HCT116 (cell line): ENCODE results near the gene MTUS2. TPM values are rescaled to one million over a fixed set of nuclear protein-coding genes. Genes with fewer than 3 reads are reported as not detected.

Experiments used
- ATAC-seq: fragments of 200-7000 bp; cut with Tn5 transposase; 2 replicates; pipeline ENCODE4 v1.9.1; 2020; ENCODE audit warnings: mild to moderate bottlenecking, moderate library complexity
- BruUV-seq: library from RNA; stranded (reverse); fragments of 400-500 nt; replicated peaks from 2 replicates; lab custom pipeline; 2021; lab: Mats Ljungman, UMichigan
- CTCF ChIA-PET: fragments of 300-600 bp; sonication (Branson Sonifier 250); formaldehyde crosslinking; loops from one replicate; lab custom pipeline; 2021; ENCODE audit warnings: antibody characterized with exemption; lab: Charles Lee
- POLR2A ChIA-PET: fragments of 300-600, 350-600 bp; sonication (Branson Sonifier 250); formaldehyde crosslinking; loops from one replicate; lab custom pipeline; 2021; ENCODE audit warnings: antibody characterized with exemption; lab: Charles Lee
- RAD21 ChIA-PET, 2 experiments: fragments of 300-600 bp; sonication (Branson Sonifier 250); formaldehyde crosslinking; loops; one replicate each; lab custom pipeline; 2023; ENCODE audit warnings: low total read pairs in 2 of 2; ENCODE audit not compliant: uncharacterized antibody in 2 of 2, unreplicated experiment in 2 of 2, low non-redundant PET in 1 of 2; lab: Charles Lee
- DNase-seq: peaks from one replicate; pipeline ENCODE4 v3.0.0-alpha.2; 2010; ENCODE audit warnings: low read depth, low spot score
- H2AFZ ChIP-seq: fragments of 200-600 bp; shearing (Covaris generic), sonication (generic); 2 replicates; pipeline ENCODE4 v1.6.1; 2017; ENCODE audit warnings: low read depth, mixed run types, mixed read lengths, antibody characterized with exemption, low read length; ENCODE audit not compliant: poor library complexity, severe bottlenecking
- H3K27ac ChIP-seq: 2 replicates; pipeline ENCODE4 v1.5.1; 2012; ENCODE audit warnings: low read depth, low read length
- H3K27me3 ChIP-seq: fragments of 200-600 bp; sonication (generic); 2 replicates; pipeline ENCODE4 v1.6.1; 2016; ENCODE audit warnings: mixed run types, low read length, mixed read lengths; ENCODE audit not compliant: insufficient read depth
- H3K36me3 ChIP-seq, 2 experiments: fragments of 200-500 bp in 1 of 2; fragments of 200-600 bp in 1 of 2; sonication (Bioruptor generic) in 1 of 2; sonication (generic) in 1 of 2; 2 replicates each; pipeline versions ENCODE4 v1.5.1 to v1.6.1; 2014 to 2016; ENCODE audit warnings: low read length in 2 of 2, inconsistent platforms in 1 of 2, mixed read lengths in 1 of 2, mixed run types in 1 of 2; ENCODE audit not compliant: insufficient read depth in 2 of 2, control insufficient read depth in 1 of 2
- H3K4me1 ChIP-seq, 2 experiments: fragments of 200-600 bp in 1 of 2; sonication (generic) in 1 of 2; 2 replicates each; pipeline versions ENCODE4 v1.5.1 to v1.6.1; 2012 to 2017; ENCODE audit warnings: low read length in 2 of 2, inconsistent platforms in 1 of 2, mild to moderate bottlenecking in 1 of 2, mixed read lengths in 1 of 2, mixed run types in 1 of 2, moderate library complexity in 1 of 2; ENCODE audit not compliant: insufficient read depth in 2 of 2, control insufficient read depth in 1 of 2
- H3K4me2 ChIP-seq: fragments of 200-600 bp; sonication (generic); 2 replicates; pipeline ENCODE4 v1.6.1; 2017; ENCODE audit warnings: mixed run types, low read length, mixed read lengths
- H3K4me3 ChIP-seq, 2 experiments: fragments of 200-600 bp in 1 of 2; sonication (generic) in 1 of 2; replicated peaks in 1 of 2; 2 replicates each; pipeline ENCODE4 v1.5.1; 2011 to 2016; ENCODE audit warnings: low read length in 2 of 2, control low read depth in 1 of 2, low read depth in 1 of 2, mild to moderate bottlenecking in 1 of 2, mixed read lengths in 1 of 2, mixed run types in 1 of 2
- H3K79me2 ChIP-seq: fragments of 200-600 bp; sonication (generic); 2 replicates; pipeline ENCODE4 v1.6.1; 2017; ENCODE audit warnings: mild to moderate bottlenecking, mixed run types, low read length, moderate library complexity, mixed read lengths; ENCODE audit not compliant: insufficient read depth
- H3K9ac ChIP-seq: fragments of 200-600 bp; sonication (generic); 2 replicates; pipeline ENCODE4 v1.6.1; 2016; ENCODE audit warnings: low read length, mixed read lengths
- H3K9me2 ChIP-seq: fragments of 200-600 bp; sonication (generic), shearing (Covaris generic); 2 replicates; pipeline ENCODE4 v1.6.1; 2017; ENCODE audit warnings: mixed run types, mild to moderate bottlenecking, moderate library complexity; ENCODE audit not compliant: insufficient read depth
- H3K9me3 ChIP-seq, 2 experiments: fragments of 200-500 bp in 1 of 2; fragments of 200-600 bp in 1 of 2; sonication (Bioruptor generic) in 1 of 2; sonication (generic) in 1 of 2; 2 replicates each; pipeline ENCODE4 v1.6.1; 2014 to 2017; ENCODE audit warnings: low read length in 2 of 2, mixed read lengths in 2 of 2, inconsistent platforms in 1 of 2, low read depth in 1 of 2, mild to moderate bottlenecking in 1 of 2, mixed run types in 1 of 2, moderate library complexity in 1 of 2; ENCODE audit not compliant: control insufficient read depth in 1 of 2, insufficient read depth in 1 of 2
- H4K20me1 ChIP-seq: fragments of 200-600 bp; sonication (generic), shearing (Covaris generic); 2 replicates; pipeline ENCODE4 v1.6.1; 2017; ENCODE audit warnings: mixed run types, mild to moderate bottlenecking, moderate library complexity; ENCODE audit not compliant: insufficient read depth
- EGR1 ChIP-seq: IDR thresholded peaks from 2 replicates; pipeline ENCODE4 v1.6.1; 2012; ENCODE audit warnings: low read depth
- ELF1 ChIP-seq: IDR thresholded peaks from 2 replicates; pipeline ENCODE4 v1.6.1; 2012; ENCODE audit warnings: low read depth, borderline replicate concordance
- FOSL1 ChIP-seq: IDR thresholded peaks from 2 replicates; pipeline ENCODE4 v1.6.1; 2012; ENCODE audit warnings: low read depth
- MAX ChIP-seq: IDR thresholded peaks from 2 replicates; pipeline ENCODE4 v1.6.1; 2012
- RAD21 ChIP-seq: IDR thresholded peaks from 2 replicates; pipeline ENCODE4 v1.6.1; 2012; ENCODE audit warnings: low read depth, mild to moderate bottlenecking
- SIN3A ChIP-seq: IDR thresholded peaks from 2 replicates; pipeline ENCODE4 v1.6.1; 2012; ENCODE audit warnings: low read depth
- SP1 ChIP-seq: IDR thresholded peaks from 2 replicates; pipeline ENCODE4 v1.6.1; 2012; ENCODE audit warnings: low read depth
- SRF ChIP-seq: IDR thresholded peaks from 2 replicates; pipeline ENCODE4 v1.6.1; 2012; ENCODE audit warnings: low read depth
- TCF7L2 ChIP-seq: IDR thresholded peaks from 2 replicates; pipeline ENCODE4 v1.7.0; 2011; ENCODE audit warnings: borderline replicate concordance, inconsistent platforms; ENCODE audit not compliant: insufficient read depth, insufficient read length; ENCODE audit errors: extremely low read depth
- ZBTB33 ChIP-seq: IDR thresholded peaks from 2 replicates; pipeline ENCODE4 v1.6.1; 2011; ENCODE audit warnings: mild to moderate bottlenecking, low read length, moderate library complexity; ENCODE audit not compliant: insufficient replicate concordance; ENCODE audit errors: extremely low read depth
- ZFX ChIP-seq: fragments of 450-650 bp; IDR thresholded peaks from 2 replicates; pipeline ENCODE4 v1.6.1; 2017
- ZNF274 ChIP-seq: fragments of 200-500 bp; sonication (Bioruptor generic); IDR thresholded peaks from 2 replicates; pipeline ENCODE4 v1.6.1; 2014; ENCODE audit warnings: mild to moderate bottlenecking, low read depth, low read length, inconsistent platforms
- intact Hi-C: fragments of 100-400 bp; cut with micrococcal nuclease; formaldehyde crosslinking; loops from 2 replicates; pipeline ENCODE4 v1.10.0; 2022
- total RNA-seq: library from RNA; stranded (reverse); gene quantifications from one replicate; pipeline ENCODE4 v1.2.1, GENCODE V29; 2021; ENCODE audit not compliant: unreplicated experiment

The MTUS2 gene
- total RNA-seq, 1 experiment from 2014 or later = 0.02 TPM

DNA sequence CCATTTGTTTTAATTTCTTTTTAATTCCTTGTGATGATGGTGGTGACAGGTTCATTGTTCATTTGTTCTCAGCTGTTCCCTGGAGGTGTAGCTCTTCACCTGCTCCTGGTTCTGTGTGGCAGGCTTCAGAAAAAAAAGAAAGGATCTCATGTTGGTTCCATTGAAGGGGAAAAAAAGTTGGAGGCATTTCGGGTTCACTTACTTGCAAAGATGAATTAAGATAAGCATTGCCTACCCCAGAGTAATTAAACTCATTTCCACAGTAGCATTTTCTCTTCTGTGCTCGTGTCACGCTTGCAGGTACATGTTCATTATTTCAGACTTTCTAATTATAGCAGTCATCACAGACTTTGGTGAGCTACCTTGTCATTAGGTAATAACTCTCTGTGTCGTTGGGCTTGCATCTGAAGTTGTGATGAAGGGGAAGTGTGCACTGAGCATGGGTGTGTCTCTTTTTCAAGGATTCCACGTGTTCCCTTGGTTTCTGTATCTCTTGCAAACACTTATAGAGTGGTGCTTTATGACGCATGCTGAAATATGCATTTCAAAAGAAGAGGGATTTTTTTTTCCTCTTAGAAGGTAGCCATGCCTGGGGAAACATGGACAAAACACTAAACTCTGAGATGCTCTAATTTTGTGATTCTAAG is 69.1 kb downstream of the MTUS2 start:
- CTCF ChIA-PET = no interaction called here
- Histone ChIP-seq H3K36me3 (no peaks in the 10 kb centered on the region), H3K9ac (no peak overlapping the region), H3K9me2 (no peaks in the 10 kb centered on the region), H3K4me2 (no peak overlapping the region), H3K9me3 (no peaks in the 10 kb centered on the region), H3K79me2 (no peaks in the 10 kb centered on the region), H3K4me1 (no peaks in the 10 kb centered on the region), H3K27ac (no peak overlapping the region), H4K20me1 (no peaks in the 10 kb centered on the region), H3K27me3 (peaks cover 16% of the 10 kb centered on the region), H2AFZ (no peak overlapping the region), H3K4me3 (no peak overlapping the region)
- TF ChIP-seq RAD21 = no peak
- TF ChIP-seq TCF7L2 = no peak
- no peak for TF ChIP-seq ZBTB33
- TF ChIP-seq SP1 = no peak
- RAD21 ChIA-PET = no interaction called here
- POLR2A ChIA-PET = no interaction called here
- ATAC-seq (no peak), DNase-seq (no peak)
- BruUV-seq = no TSS peak
- intact Hi-C loops = no loop called here

- ChIA-PET POLR2A (no interaction called here), RAD21 (no interaction called here), CTCF (no interaction called here)
- no peak for DNase-seq
- Histone ChIP-seq H3K27ac (no peak overlapping the region), H3K27me3 (peaks cover 7% of the 10 kb centered on the region), H3K9me2 (no peaks in the 10 kb centered on the region), H3K9ac (no peak overlapping the region), H3K4me3 (no peak overlapping the region), H3K79me2 (no peaks in the 10 kb centered on the region), H3K9me3 (no peaks in the 10 kb centered on the region), H4K20me1 (no peaks in the 10 kb centered on the region), H2AFZ (no peak overlapping the region), H3K4me2 (no peak overlapping the region), H3K4me1 (no peaks in the 10 kb centered on the region), H3K36me3 (no peaks in the 10 kb centered on the region)
- no TSS peak for BruUV-seq
- ATAC-seq = no peak
- intact Hi-C loops = no loop called here
- no peak for TF ChIP-seq FOSL1
- TF ChIP-seq SRF = no peak
- TF ChIP-seq ZBTB33 = no peak
- TF ChIP-seq SP1 = no peak
- no peak for TF ChIP-seq RAD21
- no peak for TF ChIP-seq SIN3A
- TF ChIP-seq TCF7L2 = no peak
- no peak for TF ChIP-seq MAX
- no peak for TF ChIP-seq ZFX
- TF ChIP-seq ZNF274 = no peak
- TF ChIP-seq ELF1 = no peak
- TF ChIP-seq EGR1 = no peak
Measured at GRCh38 chr13:28890712-28891111, 70.6 kb downstream of the MTUS2 start.
